Neural cell (in vitro differentiated cells): ENCODE data around the gene DTNBP1. TPM values are rescaled to one million over a fixed set of nuclear protein-coding genes. Genes with fewer than 3 reads are reported as not detected.

ENCODE experiments used
- H2AFZ ChIP-seq: fragments of 200-600, 300-800 bp; sonication (generic), shearing (Covaris generic); 2 replicates; pipeline ENCODE4 v1.6.0; 2014; ENCODE audit warnings: low read depth, mild to moderate bottlenecking, antibody characterized with exemption, low read length, moderate library complexity
- H3F3A ChIP-seq: fragments of 200-600 bp; shearing (Covaris generic); 2 replicates; pipeline ENCODE4 v1.6.1; 2016; ENCODE audit warnings: mild to moderate bottlenecking, moderate library complexity, mixed read lengths, antibody characterized with exemption, low read length; ENCODE audit not compliant: insufficient read depth, poor library complexity, severe bottlenecking
- H3K27ac ChIP-seq: fragments of 200-600, 300-800 bp; sonication (generic), shearing (Covaris generic); 2 replicates; pipeline ENCODE4 v1.5.1; 2014; ENCODE audit warnings: mild to moderate bottlenecking, low read length, moderate library complexity
- H3K27me3 ChIP-seq: fragments of 300-800, 200-600 bp; sonication (generic), shearing (Covaris generic); 2 replicates; pipeline ENCODE4 v1.6.0; 2014; ENCODE audit warnings: mild to moderate bottlenecking, low read depth, low read length, moderate library complexity; ENCODE audit not compliant: insufficient read depth
- H3K36me3 ChIP-seq: fragments of 300-800, 200-600 bp; sonication (generic), shearing (Covaris generic); 2 replicates; pipeline ENCODE4 v1.5.1; 2014; ENCODE audit warnings: mild to moderate bottlenecking, antibody characterized with exemption, low read length, moderate library complexity; ENCODE audit not compliant: insufficient read depth
- H3K4me2 ChIP-seq: fragments of 300-800, 200-600 bp; sonication (generic), shearing (Covaris generic); 2 replicates; pipeline ENCODE4 v1.6.0; 2014; ENCODE audit warnings: mild to moderate bottlenecking, low read length
- H3K4me3 ChIP-seq: fragments of 300-800, 200-600 bp; sonication (generic), shearing (Covaris generic); 2 replicates; pipeline ENCODE4 v1.5.1; 2014; ENCODE audit warnings: mild to moderate bottlenecking, low read length, moderate library complexity
- H3K79me2 ChIP-seq: fragments of 200-600 bp; shearing (Covaris generic); replicated peaks from 2 replicates; pipeline ENCODE4 v1.6.0; 2014; ENCODE audit warnings: mild to moderate bottlenecking, low read length, moderate library complexity; ENCODE audit not compliant: insufficient read depth
- H3K9ac ChIP-seq: fragments of 300-800, 200-600 bp; sonication (generic), shearing (Covaris generic); 2 replicates; pipeline ENCODE4 v1.6.1; 2016; ENCODE audit warnings: mild to moderate bottlenecking, low read length, mixed read lengths
- H3K9me2 ChIP-seq: fragments of 200-600 bp; shearing (Covaris generic); 2 replicates; pipeline ENCODE4 v1.6.1; 2016; ENCODE audit warnings: mild to moderate bottlenecking, low read length, mixed read lengths; ENCODE audit not compliant: insufficient read depth
- H3K9me3 ChIP-seq: fragments of 200-600, 300-800 bp; sonication (generic), shearing (Covaris generic); 2 replicates; pipeline ENCODE4 v1.6.1; 2016; ENCODE audit warnings: mild to moderate bottlenecking, mixed run types, low read length, moderate library complexity, mixed read lengths
- H4K20me1 ChIP-seq: fragments of 200-600 bp; shearing (Covaris generic); 2 replicates; pipeline ENCODE4 v1.6.1; 2016; ENCODE audit warnings: mild to moderate bottlenecking, mixed run types; ENCODE audit not compliant: insufficient read depth
- CTCF ChIP-seq: fragments of 450-650 bp; IDR thresholded peaks from 2 replicates; pipeline ENCODE4 v1.5.1; 2014; ENCODE audit warnings: antibody characterized with exemption, mild to moderate bottlenecking, moderate library complexity; ENCODE audit not compliant: poor library complexity, severe bottlenecking
- EP300 ChIP-seq: fragments of 450-650 bp; conservative IDR thresholded peaks from 2 replicates; pipeline ENCODE4 v1.6.1; 2014; ENCODE audit warnings: antibody characterized with exemption, mild to moderate bottlenecking, moderate library complexity; ENCODE audit not compliant: poor library complexity, severe bottlenecking
- RAD21 ChIP-seq: fragments of 450-650 bp; conservative IDR thresholded peaks from 2 replicates; pipeline ENCODE4 v1.6.1; 2014; ENCODE audit warnings: antibody characterized with exemption, mild to moderate bottlenecking, moderate library complexity
- REST ChIP-seq: IDR thresholded peaks from 2 replicates; pipeline ENCODE4 v1.6.1; 2012; ENCODE audit warnings: borderline replicate concordance
- SMC3 ChIP-seq: fragments of 450-650 bp; conservative IDR thresholded peaks from 2 replicates; pipeline ENCODE4 v1.6.1; 2014; ENCODE audit warnings: antibody characterized with exemption, mild to moderate bottlenecking, moderate library complexity; ENCODE audit not compliant: poor library complexity
- TAF1 ChIP-seq: IDR thresholded peaks from 2 replicates; pipeline ENCODE4 v1.6.1; 2012; ENCODE audit warnings: low read depth
- polyA plus RNA-seq: library from polyadenylated mRNA; depleted of rRNA; stranded (reverse); fragments of >200 nt; gene quantifications from 2 replicates; pipeline ENCODE4 v1.2.3, GENCODE V29; 2014

DTNBP1 gene
- polyA plus RNA-seq, 1 donor from 2014 or later: 22.6 TPM

- Histone ChIP-seq H4K20me1 (no peaks in the 10 kb centered on the region), H3K36me3 (peaks cover 11% of the 10 kb centered on the region), H3K27ac (no peak overlapping the region), H3K9ac (no peak overlapping the region), H3K9me2 (no peaks in the 10 kb centered on the region), H2AFZ (no peak overlapping the region), H3K9me3 (no peaks in the 10 kb centered on the region), H3K4me3 (no peak overlapping the region), H3K79me2 (no peaks in the 10 kb centered on the region), H3K4me2 (no peak overlapping the region), H3K27me3 (no peaks in the 10 kb centered on the region), H3F3A (no peaks in the 10 kb centered on the region)
- TF ChIP-seq TAF1 (no peak), REST (no peak), EP300 (no peak), SMC3 (no peak), RAD21 (no peak)
These were observed 150.1 kb downstream of the DTNBP1 start for GRCh38 chr6:15512721-15513120.

GRCh38 chr6:15512126-15512525 is 150.7 kb downstream of the DTNBP1 start:
- no peaks in the 10 kb centered on the region for H4K20me1 ChIP-seq
- H3K9ac ChIP-seq: no peak overlapping the region
- peaks cover 11% of the 10 kb centered on the region for H3K36me3 ChIP-seq
- H3K79me2 ChIP-seq: no peaks in the 10 kb centered on the region
- H3K4me2 ChIP-seq: no peak overlapping the region
- H3K27ac ChIP-seq: no peak overlapping the region
- no peaks in the 10 kb centered on the region for H3K9me3 ChIP-seq
- no peak overlapping the region for H2AFZ ChIP-seq
- TF ChIP-seq REST (no peak), CTCF (peak; percentile 42), RAD21 (peak; percentile 47), SMC3 (peak; percentile 48)
- no peak overlapping the region for H3K4me3 ChIP-seq
- no peaks in the 10 kb centered on the region for H3K9me2 ChIP-seq
- no peaks in the 10 kb centered on the region for H3F3A ChIP-seq
- no peaks in the 10 kb centered on the region for H3K27me3 ChIP-seq
